SK-N-MC (cell line): Measurements from ENCODE around the gene PTGER4.

ENCODE experiments used
- EZH2 ChIP-seq: fragments of 200-600 bp; sonication (generic); IDR thresholded peaks from one replicate; pipeline ENCODE4 v1.6.1; 2017; ENCODE audit warnings: antibody characterized with exemption
- POLR2AphosphoS5 ChIP-seq: IDR thresholded peaks from 2 replicates; pipeline ENCODE4 v1.6.1; 2012; ENCODE audit warnings: mild to moderate bottlenecking, low read depth, low read length, borderline replicate concordance

GRCh38 chr5:40735609-40736008, 55.9 kb downstream of the PTGER4 start:
- TF ChIP-seq EZH2 (no peak), POLR2AphosphoS5 (no peak)
